ENCODE data around the gene TOB1. TPM values are rescaled to one million over a fixed set of nuclear protein-coding genes. Genes with fewer than 3 reads are reported as not detected.

TOB1 gene
- total RNA-seq, 1 experiment from 2014 or later: 67.9 TPM

DNA sequence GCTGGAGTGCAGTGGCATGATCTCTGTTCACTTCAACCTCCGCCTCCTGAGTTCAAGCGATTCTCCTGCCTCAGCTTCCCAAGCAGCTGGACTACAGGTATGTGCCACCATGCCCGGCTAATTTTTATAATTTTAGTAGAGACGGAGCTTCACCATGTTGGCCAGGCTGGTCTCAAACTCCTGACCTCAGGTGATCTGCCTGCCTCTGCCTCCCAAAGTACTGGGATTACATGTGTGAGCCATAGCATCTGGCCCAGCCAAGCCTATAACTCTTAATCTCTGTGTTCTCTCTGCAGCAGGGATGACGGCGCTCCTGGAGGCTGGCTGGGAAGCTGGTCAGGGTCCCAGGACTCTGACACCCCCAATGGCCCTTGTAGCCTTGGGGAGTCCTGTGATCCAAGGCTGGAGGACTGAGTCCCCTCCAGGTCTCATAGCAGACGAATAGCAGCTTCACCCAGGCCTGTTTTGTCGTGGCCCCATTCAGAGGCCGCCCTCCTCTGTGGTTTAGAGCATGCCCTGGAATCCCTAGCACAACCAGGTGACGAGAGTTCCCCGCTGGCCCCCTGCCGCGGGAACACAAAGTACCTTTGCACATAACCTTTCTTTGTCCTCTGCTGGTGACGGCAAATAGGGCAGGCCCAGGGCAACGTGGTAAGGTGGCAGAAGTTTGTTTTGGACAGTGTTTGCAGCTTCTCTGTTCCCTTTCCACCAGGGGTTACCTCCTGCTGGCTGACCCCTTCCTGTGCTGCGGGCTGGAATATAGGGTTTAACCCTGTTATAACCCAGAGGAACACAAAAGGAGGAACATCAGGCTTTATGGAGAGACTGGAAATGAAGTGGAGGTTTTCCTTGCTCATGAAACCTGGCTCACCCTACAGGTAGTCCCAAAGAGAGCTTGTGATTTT lies 43.0 kb upstream of the TOB1 start:
- H3K79me2 ChIP-seq (ENCODE audit: low read depth): no peaks in the 10 kb centered on the region
- no peak overlapping the region for H2AFZ ChIP-seq
- H3K4me2 ChIP-seq: no peak overlapping the region
- ChIA-PET POLR2A (ENCODE audit: unreplicated experiment) (interaction anchor here (0.6 kb wide), 1 partner anchor 43 kb away, joined by 4 read pairs; the partner anchor contains the start of gene TOB1), CTCF (no interaction called here)
- no peaks in the 10 kb centered on the region for H4K20me1 ChIP-seq (ENCODE audit: insufficient read depth)
- H3K27ac ChIP-seq: no peak overlapping the region
- no peak for DNase-seq
- intact Hi-C loops (cut with micrococcal nuclease; ENCODE audit: unreplicated experiment): no loop called here
- BruUV-seq (replicated peaks): no TSS peak
- H3K4me3 ChIP-seq: no peak overlapping the region
- H3K9me3 ChIP-seq (ENCODE audit: insufficient read depth, low read depth): no peaks in the 10 kb centered on the region
- peaks cover 34% of the 10 kb centered on the region for H3K4me1 ChIP-seq (replicated peaks; ENCODE audit: insufficient read depth)
- H3K9me2 ChIP-seq (ENCODE audit: insufficient read depth): no peaks in the 10 kb centered on the region
- no peaks in the 10 kb centered on the region for H3K36me3 ChIP-seq (ENCODE audit: low read depth)
- H3K27me3 ChIP-seq (ENCODE audit: insufficient read depth, low read depth): no peaks in the 10 kb centered on the region
- TF ChIP-seq, protein P1, sequence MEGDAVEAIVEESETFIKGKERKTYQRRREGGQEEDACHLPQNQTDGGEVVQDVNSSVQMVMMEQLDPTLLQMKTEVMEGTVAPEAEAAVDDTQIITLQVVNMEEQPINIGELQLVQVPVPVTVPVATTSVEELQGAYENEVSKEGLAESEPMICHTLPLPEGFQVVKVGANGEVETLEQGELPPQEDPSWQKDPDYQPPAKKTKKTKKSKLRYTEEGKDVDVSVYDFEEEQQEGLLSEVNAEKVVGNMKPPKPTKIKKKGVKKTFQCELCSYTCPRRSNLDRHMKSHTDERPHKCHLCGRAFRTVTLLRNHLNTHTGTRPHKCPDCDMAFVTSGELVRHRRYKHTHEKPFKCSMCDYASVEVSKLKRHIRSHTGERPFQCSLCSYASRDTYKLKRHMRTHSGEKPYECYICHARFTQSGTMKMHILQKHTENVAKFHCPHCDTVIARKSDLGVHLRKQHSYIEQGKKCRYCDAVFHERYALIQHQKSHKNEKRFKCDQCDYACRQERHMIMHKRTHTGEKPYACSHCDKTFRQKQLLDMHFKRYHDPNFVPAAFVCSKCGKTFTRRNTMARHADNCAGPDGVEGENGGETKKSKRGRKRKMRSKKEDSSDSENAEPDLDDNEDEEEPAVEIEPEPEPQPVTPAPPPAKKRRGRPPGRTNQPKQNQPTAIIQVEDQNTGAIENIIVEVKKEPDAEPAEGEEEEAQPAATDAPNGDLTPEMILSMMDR (conservative IDR thresholded peaks at IDR 0.05): no peak
- TF ChIP-seq EZH2 (IDR thresholded peaks at IDR 0.05; ENCODE audit: low read depth): no peak
- H3F3A ChIP-seq (ENCODE audit: insufficient read depth, low read depth): peaks cover 32% of the 10 kb centered on the region

DNA sequence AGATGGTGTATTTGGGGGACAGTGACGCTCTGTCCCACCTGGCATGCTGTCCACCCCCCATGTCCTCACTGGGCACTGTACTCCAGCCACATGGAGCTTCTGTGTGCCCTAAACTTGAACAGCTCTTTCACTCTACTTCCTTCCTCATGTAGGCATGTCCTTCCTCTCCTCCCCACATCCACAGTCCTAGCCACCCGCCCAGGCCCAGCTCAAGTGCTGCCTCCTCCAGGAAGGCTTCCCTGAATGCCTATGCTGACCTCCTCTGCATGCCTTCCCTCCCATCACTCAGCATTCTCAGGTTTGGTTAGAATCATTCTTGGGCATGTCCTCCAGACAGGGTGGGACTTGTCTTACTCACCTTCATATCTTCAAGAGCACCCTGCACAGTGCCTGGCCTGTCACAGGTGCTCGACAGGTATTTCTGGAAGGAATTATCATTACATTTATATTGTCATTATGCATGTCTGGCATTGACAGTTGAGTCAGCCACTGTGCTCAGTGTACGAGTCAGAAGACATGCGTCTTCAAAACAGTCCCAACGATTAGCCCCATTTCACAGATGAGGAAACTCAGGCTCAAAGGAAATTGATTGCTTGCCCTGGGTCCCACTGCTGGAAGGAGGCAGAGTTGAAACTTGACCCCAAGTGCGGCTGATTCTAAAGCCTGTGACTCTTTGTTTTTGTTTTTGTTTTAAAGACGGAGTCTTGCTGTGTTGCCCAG lies 42.1 kb upstream of the TOB1 start:
- TF ChIP-seq EZH2 (IDR thresholded peaks at IDR 0.05; ENCODE audit: low read depth): no peak
- TF ChIP-seq, protein P1 (conservative IDR thresholded peaks at IDR 0.05): no peak
- H3K4me1 ChIP-seq (replicated peaks; ENCODE audit: insufficient read depth): peaks cover 42% of the 10 kb centered on the region
- no peak overlapping the region for H3K4me2 ChIP-seq
- peaks cover 40% of the 10 kb centered on the region for H3F3A ChIP-seq (ENCODE audit: insufficient read depth, low read depth)
- H3K36me3 ChIP-seq (ENCODE audit: low read depth): no peaks in the 10 kb centered on the region
- H3K27me3 ChIP-seq (ENCODE audit: insufficient read depth, low read depth): no peaks in the 10 kb centered on the region
- H3K9me3 ChIP-seq (ENCODE audit: insufficient read depth, low read depth): no peaks in the 10 kb centered on the region
- H3K27ac ChIP-seq: no peak overlapping the region
- H3K9me2 ChIP-seq (ENCODE audit: insufficient read depth): no peaks in the 10 kb centered on the region
- H4K20me1 ChIP-seq (ENCODE audit: insufficient read depth): no peaks in the 10 kb centered on the region
- ChIA-PET CTCF (no interaction called here), POLR2A (ENCODE audit: unreplicated experiment) (no interaction called here)
- H2AFZ ChIP-seq: no peak overlapping the region
- H3K79me2 ChIP-seq (ENCODE audit: low read depth): no peaks in the 10 kb centered on the region
- no TSS peak for BruUV-seq (replicated peaks)
- no peak overlapping the region for H3K4me3 ChIP-seq
- intact Hi-C loops (cut with micrococcal nuclease; ENCODE audit: unreplicated experiment): no loop called here
- peak in 1 of 2 experiments; percentile 71 for DNase-seq

DNA sequence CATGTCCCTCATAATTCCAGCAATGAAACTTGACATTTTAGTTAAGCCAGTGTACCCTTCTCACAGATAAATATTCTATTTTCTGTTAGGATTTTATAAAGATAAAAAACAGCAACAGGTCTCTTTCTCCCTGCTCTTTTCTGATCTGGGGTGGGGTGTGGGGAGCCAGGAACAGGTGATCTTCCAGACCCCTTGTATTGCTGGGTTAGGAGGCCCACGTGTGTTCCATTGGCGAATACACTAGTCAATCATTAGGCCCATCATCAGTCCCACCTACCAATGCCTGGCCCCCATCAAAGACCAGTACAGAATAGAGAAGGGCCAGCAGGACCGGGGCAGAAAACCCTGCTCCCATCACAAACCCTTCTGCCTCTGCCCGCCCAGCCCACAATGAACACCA lies 40.3 kb upstream of the TOB1 start:
- Histone ChIP-seq H2AFZ (no peak overlapping the region), H3K36me3 (ENCODE audit: low read depth) (no peaks in the 10 kb centered on the region), H4K20me1 (ENCODE audit: insufficient read depth) (no peaks in the 10 kb centered on the region), H3K4me1 (replicated peaks; ENCODE audit: insufficient read depth) (peaks cover 60% of the 10 kb centered on the region), H3K4me2 (peak overlapping the region; percentile 76), H3K27me3 (ENCODE audit: insufficient read depth, low read depth) (no peaks in the 10 kb centered on the region), H3K9me2 (ENCODE audit: insufficient read depth) (peaks cover 5% of the 10 kb centered on the region; the same call in 1 of the 2 replicates), H3K9me3 (ENCODE audit: insufficient read depth, low read depth) (no peaks in the 10 kb centered on the region), H3K27ac (peak overlapping the region; percentile 87), H3K79me2 (ENCODE audit: low read depth) (no peaks in the 10 kb centered on the region), H3F3A (ENCODE audit: insufficient read depth, low read depth) (peaks cover 48% of the 10 kb centered on the region), H3K4me3 (no peak overlapping the region)
- TF ChIP-seq, protein P1 (conservative IDR thresholded peaks at IDR 0.05): no peak
- TF ChIP-seq EZH2 (IDR thresholded peaks at IDR 0.05; ENCODE audit: low read depth): no peak
- no peak for DNase-seq
- ChIA-PET POLR2A (ENCODE audit: unreplicated experiment) (no interaction called here), CTCF (no interaction called here)
- intact Hi-C loops (cut with micrococcal nuclease; ENCODE audit: unreplicated experiment): no loop called here
- BruUV-seq (replicated peaks): no TSS peak

Data from PC-9 (cell line).